Mesothelial cell of epicardium (in vitro differentiated cells): ENCODE data around the gene ALKBH4. TPM values are rescaled to one million over a fixed set of nuclear protein-coding genes. Genes with fewer than 3 reads are reported as not detected.
A peak's percentile ranks its signal among the peaks of the same experiment; 100 is the strongest.

Experiments
- DNase-seq, 2 experiments: peaks; one replicate each; pipeline ENCODE4 v3.0.0; 2021; ENCODE audit warnings: low spot score in 2 of 2; ENCODE audit not compliant: unreplicated experiment in 2 of 2
- H3K27ac Mint-ChIP-seq: 2 replicates; pipeline ENCODE4 v1.8.0; 2021; ENCODE audit warnings: mixed read lengths
- H3K27me3 Mint-ChIP-seq: 2 replicates; pipeline ENCODE4 v1.8.0; 2021; ENCODE audit warnings: low read depth, mixed read lengths
- H3K36me3 Mint-ChIP-seq: 2 replicates; pipeline ENCODE4 v1.8.0; 2021; ENCODE audit warnings: mixed read lengths
- H3K4me1 Mint-ChIP-seq: 2 replicates; pipeline ENCODE4 v1.8.0; 2021; ENCODE audit warnings: mixed read lengths
- H3K4me3 Mint-ChIP-seq: 2 replicates; pipeline ENCODE4 v1.8.0; 2021; ENCODE audit warnings: mild to moderate bottlenecking, moderate library complexity, mixed read lengths
- H3K9me3 Mint-ChIP-seq: 2 replicates; pipeline ENCODE4 v1.8.0; 2021; ENCODE audit warnings: mixed read lengths
- CTCF ChIP-seq: fragments of 200-600 bp; sonication (generic); IDR thresholded peaks from one replicate; pipeline ENCODE4 v1.5.0; 2021; ENCODE audit warnings: antibody characterized with exemption; ENCODE audit not compliant: unreplicated experiment
- total RNA-seq: library from RNA; stranded (reverse); gene quantifications from 3 replicates; pipeline ENCODE4 v1.2.1, GENCODE V29; 2021

ALKBH4 gene
- total RNA-seq, 1 donor from 2014 or later: 14.9 TPM

GRCh38 chr7:102453319-102453718 is 11.3 kb downstream of the ALKBH4 start:
- no peaks in the 10 kb centered on the region for H3K4me1 Mint-ChIP-seq

GRCh38 chr7:102452451-102452850 is 12.2 kb downstream of the ALKBH4 start:
- Mint-ChIP-seq H3K27ac (no peak overlapping the region), H3K36me3 (peaks cover 8% of the 10 kb centered on the region), H3K27me3 (no peaks in the 10 kb centered on the region), H3K9me3 (no peaks in the 10 kb centered on the region), H3K4me1 (no peaks in the 10 kb centered on the region), H3K4me3 (no peak overlapping the region)
- TF ChIP-seq CTCF: no peak
- no peak for DNase-seq

More at GRCh38 chr7:102453319-102453718, 11.3 kb downstream of the ALKBH4 start:
- Mint-ChIP-seq H3K27me3 (no peaks in the 10 kb centered on the region), H3K27ac (no peak overlapping the region), H3K36me3 (peaks cover 8% of the 10 kb centered on the region), H3K9me3 (no peaks in the 10 kb centered on the region), H3K4me3 (no peak overlapping the region)
- no peak for TF ChIP-seq CTCF
- DNase-seq: no peak

GRCh38 chr7:102451371-102452054 is 13.2 kb downstream of the ALKBH4 start:
- no peak for TF ChIP-seq CTCF
- Mint-ChIP-seq H3K27ac (peak overlapping the region; percentile 12), H3K4me3 (no peak overlapping the region), H3K36me3 (peaks cover 7% of the 10 kb centered on the region), H3K27me3 (no peaks in the 10 kb centered on the region), H3K9me3 (no peaks in the 10 kb centered on the region), H3K4me1 (no peaks in the 10 kb centered on the region)
- DNase-seq: no peak

- H3K9me3 Mint-ChIP-seq: no peaks in the 10 kb centered on the region
- DNase-seq: no peak
- H3K27ac Mint-ChIP-seq: no peak overlapping the region
- no peak overlapping the region for H3K4me3 Mint-ChIP-seq
- no peaks in the 10 kb centered on the region for H3K4me1 Mint-ChIP-seq
- TF ChIP-seq CTCF: no peak
- H3K27me3 Mint-ChIP-seq: no peaks in the 10 kb centered on the region
- peaks cover 8% of the 10 kb centered on the region for H3K36me3 Mint-ChIP-seq
Observed at GRCh38 chr7:102450242-102450641, 14.4 kb downstream of the ALKBH4 start.

GRCh38 chr7:102449136-102449535 is 15.5 kb downstream of the ALKBH4 start:
- no peak for DNase-seq
- H3K4me3 Mint-ChIP-seq: no peak overlapping the region
- no peak for TF ChIP-seq CTCF
- H3K9me3 Mint-ChIP-seq: no peaks in the 10 kb centered on the region
- H3K4me1 Mint-ChIP-seq: no peaks in the 10 kb centered on the region
- no peaks in the 10 kb centered on the region for H3K27me3 Mint-ChIP-seq
- H3K27ac Mint-ChIP-seq: no peak overlapping the region
- peaks cover 9% of the 10 kb centered on the region for H3K36me3 Mint-ChIP-seq
